Measurements from ENCODE around the gene TMIE.

TMIE gene

GRCh38 chr3:46661776-46662766, 39.1 kb upstream of the TMIE start:
- no peak for TF ChIP-seq CTCF (IDR thresholded peaks at IDR 0.05; ENCODE audit: borderline replicate concordance, insufficient read depth, low read depth, low read length)

GRCh38 chr3:46662771-46663551, 38.2 kb upstream of the TMIE start:
- no peak for TF ChIP-seq CTCF (IDR thresholded peaks at IDR 0.05; ENCODE audit: borderline replicate concordance, insufficient read depth, low read depth, low read length)
- H3K4me3 ChIP-seq (ENCODE audit: low read depth, low read length): no peak overlapping the region

More at GRCh38 chr3:46661776-46662766, 39.1 kb upstream of the TMIE start:
- no peak overlapping the region for H3K4me3 ChIP-seq (ENCODE audit: low read depth, low read length)

GRCh38 chr3:46663591-46664135, 37.5 kb upstream of the TMIE start:
- no peak for TF ChIP-seq CTCF (IDR thresholded peaks at IDR 0.05; ENCODE audit: borderline replicate concordance, insufficient read depth, low read depth, low read length)
- no peak overlapping the region for H3K4me3 ChIP-seq (ENCODE audit: low read depth, low read length)

GRCh38 chr3:46664188-46664970, 36.8 kb upstream of the TMIE start:
- H3K4me3 ChIP-seq (ENCODE audit: low read depth, low read length): no peak overlapping the region
- TF ChIP-seq CTCF (IDR thresholded peaks at IDR 0.05; ENCODE audit: borderline replicate concordance, insufficient read depth, low read depth, low read length): no peak

GRCh38 chr3:46664971-46665762, 36.0 kb upstream of the TMIE start:
- no peak overlapping the region for H3K4me3 ChIP-seq (ENCODE audit: low read depth, low read length)
- no peak for TF ChIP-seq CTCF (IDR thresholded peaks at IDR 0.05; ENCODE audit: borderline replicate concordance, insufficient read depth, low read depth, low read length)
